Activated naive CD4-positive, alpha-beta T cell treated with anti-CD3 and anti-CD28 coated beads for 36 hours (primary cell): ENCODE measurements around the gene SCML1. TPM values are rescaled to one million over a fixed set of nuclear protein-coding genes. Genes with fewer than 3 reads are reported as not detected.

Experiments
- CTCF ChIA-PET: fragments of 350-600 bp; sonication (Branson Sonifier 250); formaldehyde crosslinking; loops from one replicate; lab custom pipeline; 2021; ENCODE audit warnings: antibody characterized with exemption; lab: Charles Lee
- DNase-seq: peaks from one replicate; pipeline ENCODE4 v3.0.0-alpha.2; 2020
- H3K27ac Mint-ChIP-seq: one replicate; pipeline ENCODE4 v1.8.0; 2021; ENCODE audit warnings: mild to moderate bottlenecking, mixed read lengths
- H3K27me3 Mint-ChIP-seq: one replicate; pipeline ENCODE4 v1.8.0; 2021; ENCODE audit warnings: low read depth, mixed read lengths
- H3K36me3 Mint-ChIP-seq: one replicate; pipeline ENCODE4 v1.8.0; 2021; ENCODE audit warnings: low read depth, mixed read lengths
- H3K4me1 Mint-ChIP-seq: one replicate; pipeline ENCODE4 v1.8.0; 2021; ENCODE audit warnings: low read depth, mixed read lengths
- H3K4me3 Mint-ChIP-seq: one replicate; pipeline ENCODE4 v1.8.0; 2021; ENCODE audit warnings: mild to moderate bottlenecking, moderate library complexity, mixed read lengths
- H3K9me3 Mint-ChIP-seq: one replicate; pipeline ENCODE4 v1.8.0; 2021; ENCODE audit warnings: mixed read lengths
- intact Hi-C: fragments of 100-400 bp; cut with micrococcal nuclease; formaldehyde crosslinking; loops from one replicate; pipeline ENCODE4 v1.15.1; 2023
- total RNA-seq, 2 experiments: library from RNA; stranded (reverse); gene quantifications; one replicate each; pipeline ENCODE4 v1.2.3, GENCODE V29; 2021

SCML1 gene
- total RNA-seq, 2 experiments from 2014 or later, result 11.4 to 11.8 TPM

DNA sequence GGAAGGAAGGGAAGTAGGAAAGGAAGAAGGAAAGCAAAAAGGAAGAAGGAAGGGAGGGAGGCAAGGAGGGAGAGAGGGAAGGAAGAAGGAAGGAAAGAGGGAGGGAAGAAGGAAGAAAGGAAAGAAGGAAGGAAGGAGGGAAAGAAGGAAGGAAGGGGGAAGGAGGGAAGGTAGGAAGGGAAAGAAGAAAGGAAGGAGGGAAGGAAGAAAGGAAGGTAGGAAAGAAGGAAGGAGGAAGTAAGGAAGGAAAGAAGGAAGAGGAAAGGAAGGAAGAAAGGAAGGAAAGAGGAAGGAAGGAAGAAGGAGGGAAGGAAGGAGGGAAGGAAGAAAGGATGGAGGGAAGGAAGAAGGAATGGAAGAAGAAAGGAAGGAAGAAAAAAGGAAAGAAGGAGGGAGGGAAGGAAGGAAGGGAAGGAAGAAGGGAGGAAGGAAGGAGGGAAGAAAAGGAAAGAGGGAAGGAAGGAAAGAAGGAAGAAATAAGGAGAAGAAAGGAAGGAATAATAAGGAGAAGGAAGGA, 18.6 kb upstream of the SCML1 start:
- no peak overlapping the region for H3K4me3 Mint-ChIP-seq
- no peak overlapping the region for H3K27ac Mint-ChIP-seq
- CTCF ChIA-PET, result no interaction called here
- intact Hi-C loops, result no loop called here
- H3K27me3 Mint-ChIP-seq, result no peaks in the 10 kb centered on the region
- H3K4me1 Mint-ChIP-seq, result no peaks in the 10 kb centered on the region
- peaks cover 2% of the 10 kb centered on the region for H3K36me3 Mint-ChIP-seq
- no peaks in the 10 kb centered on the region for H3K9me3 Mint-ChIP-seq
- DNase-seq, result no peak

DNA sequence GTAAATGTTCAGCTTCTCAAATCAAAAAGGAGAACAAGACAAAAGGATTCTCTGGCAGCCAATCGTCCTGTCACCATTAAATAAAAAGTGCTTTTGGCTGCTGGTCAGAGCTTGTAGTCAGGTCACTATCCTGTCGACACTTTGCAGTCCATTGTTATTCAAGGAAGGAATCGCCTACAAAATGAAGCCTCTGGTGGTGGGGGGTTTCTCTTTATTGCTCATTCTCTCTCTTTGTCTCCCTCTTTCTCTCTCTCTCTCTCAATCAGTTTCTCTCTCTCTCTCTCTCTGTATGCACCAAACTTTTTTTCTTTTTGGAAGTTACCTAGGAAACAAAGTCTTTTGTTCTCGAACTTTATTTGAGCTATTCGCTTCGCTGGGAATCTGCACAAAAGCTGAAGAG, 17.6 kb upstream of the SCML1 start:
- peaks cover 2% of the 10 kb centered on the region for H3K36me3 Mint-ChIP-seq
- no peak overlapping the region for H3K4me3 Mint-ChIP-seq
- H3K27ac Mint-ChIP-seq, result no peak overlapping the region
- DNase-seq, result no peak
- CTCF ChIA-PET, result no interaction called here
- intact Hi-C loops, result no loop called here
- H3K27me3 Mint-ChIP-seq, result no peaks in the 10 kb centered on the region
- H3K4me1 Mint-ChIP-seq, result no peaks in the 10 kb centered on the region
- no peaks in the 10 kb centered on the region for H3K9me3 Mint-ChIP-seq

DNA sequence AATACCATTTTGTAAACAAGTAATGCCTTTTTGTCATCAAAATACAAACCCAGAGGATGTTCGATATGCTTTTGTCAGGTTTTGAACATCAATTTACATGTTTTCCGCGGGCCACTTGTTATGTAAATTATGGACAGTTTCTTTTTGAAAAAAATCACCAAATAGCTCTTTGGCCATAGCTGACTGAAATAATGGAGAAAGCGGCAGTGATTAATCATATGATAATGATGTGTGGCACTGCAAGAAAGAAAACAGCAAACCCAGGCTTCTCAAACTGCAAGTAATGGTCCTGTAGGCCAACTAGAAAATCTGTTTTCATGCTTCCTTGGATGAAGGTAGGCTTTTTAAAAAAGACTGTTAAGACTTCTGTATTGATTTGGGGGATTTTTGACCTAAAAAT, 15.6 kb upstream of the SCML1 start:
- no peak for DNase-seq
- H3K9me3 Mint-ChIP-seq, result no peaks in the 10 kb centered on the region
- no peaks in the 10 kb centered on the region for H3K27me3 Mint-ChIP-seq
- no peak overlapping the region for H3K27ac Mint-ChIP-seq
- peaks cover 2% of the 10 kb centered on the region for H3K36me3 Mint-ChIP-seq
- CTCF ChIA-PET, result no interaction called here
- intact Hi-C loops, result no loop called here
- H3K4me3 Mint-ChIP-seq, result no peak overlapping the region
- no peaks in the 10 kb centered on the region for H3K4me1 Mint-ChIP-seq

DNA sequence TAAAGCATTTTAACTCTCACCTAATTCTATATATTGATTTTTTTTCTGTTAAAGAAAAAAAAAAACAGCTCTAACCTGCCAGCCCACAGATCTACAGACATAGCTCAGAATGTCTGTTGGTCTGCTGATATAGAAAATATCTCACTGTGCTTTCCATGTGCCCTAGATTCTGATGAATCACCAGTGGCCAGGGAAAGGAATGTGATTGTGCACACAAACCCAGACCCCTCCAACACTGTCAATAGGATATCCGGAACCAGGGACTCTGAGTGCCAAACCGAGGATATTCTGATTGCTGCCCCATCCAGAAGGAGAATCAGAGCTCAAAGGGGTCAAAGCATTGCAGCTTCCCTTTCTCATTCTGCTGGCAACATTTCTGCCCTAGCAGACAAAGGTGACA, 12.1 kb upstream of the SCML1 start:
- Mint-ChIP-seq H3K4me1 (no peaks in the 10 kb centered on the region), H3K27ac (no peak overlapping the region), H3K27me3 (no peaks in the 10 kb centered on the region), H3K36me3 (peaks cover 2% of the 10 kb centered on the region), H3K4me3 (no peak overlapping the region), H3K9me3 (no peaks in the 10 kb centered on the region)
- intact Hi-C loops, result no loop called here
- no peak for DNase-seq
- CTCF ChIA-PET, result no interaction called here

DNA sequence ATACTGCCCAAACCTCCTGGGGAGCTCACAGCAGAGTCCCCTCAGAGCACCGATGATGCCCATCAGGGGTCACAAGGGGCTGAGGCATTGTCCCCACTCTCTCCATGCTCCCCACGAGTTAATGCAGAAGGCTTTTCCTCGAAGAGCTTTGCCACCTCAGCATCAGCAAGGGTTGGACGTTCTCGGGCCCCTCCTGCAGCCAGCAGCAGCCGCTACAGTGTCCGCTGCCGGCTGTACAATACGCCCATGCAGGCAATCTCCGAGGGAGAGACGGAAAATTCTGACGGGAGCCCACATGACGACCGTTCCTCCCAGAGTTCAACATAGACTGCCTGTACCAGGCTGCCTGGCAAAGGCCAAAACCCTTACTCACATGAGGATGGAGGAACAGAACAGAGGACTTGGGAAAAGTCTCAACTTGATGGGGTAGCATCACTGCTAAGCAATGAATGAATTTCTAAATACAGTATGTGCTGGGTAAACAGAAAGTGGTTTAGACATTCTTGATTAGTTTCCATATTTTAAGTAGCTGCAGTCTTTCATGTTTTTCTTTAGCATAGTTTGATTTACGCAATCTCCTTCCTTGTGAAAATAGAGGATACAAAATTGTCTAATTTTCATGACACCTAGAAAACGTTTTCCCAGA, 5.0 kb upstream of the SCML1 start:
- Mint-ChIP-seq H3K4me3 (no peak overlapping the region), H3K4me1 (no peaks in the 10 kb centered on the region), H3K27ac (no peak overlapping the region), H3K9me3 (no peaks in the 10 kb centered on the region), H3K36me3 (no peaks in the 10 kb centered on the region), H3K27me3 (no peaks in the 10 kb centered on the region)
- intact Hi-C loops, result loop anchor here (10.0 kb wide), 2 partner anchors 943 to 1017 kb away; partner anchors contain the start of genes CTPS2, RS1 and SYAP1
- DNase-seq, result no peak
- CTCF ChIA-PET, result no interaction called here

DNA sequence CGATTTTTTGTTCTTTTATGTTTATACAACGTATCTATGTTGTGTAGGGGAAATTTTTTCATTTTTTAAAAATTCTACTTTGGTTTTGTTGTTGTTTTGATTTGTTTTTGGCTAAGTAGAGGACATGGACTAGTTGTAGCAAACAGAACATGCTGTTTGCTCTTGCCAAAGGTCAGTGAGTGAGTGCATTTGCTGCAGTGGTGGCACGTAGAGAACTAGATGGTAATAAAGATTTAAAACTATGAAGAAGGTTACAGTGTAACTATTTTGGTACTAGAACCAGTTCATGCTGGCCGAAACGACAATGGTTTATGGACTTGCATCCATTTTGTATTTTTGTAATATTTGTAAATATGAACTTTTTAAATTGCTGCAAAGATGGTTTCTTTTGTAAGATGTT, 1.9 kb upstream of the SCML1 start:
- CTCF ChIA-PET, result no interaction called here
- no peak for DNase-seq
- no peak overlapping the region for H3K27ac Mint-ChIP-seq
- no peaks in the 10 kb centered on the region for H3K9me3 Mint-ChIP-seq
- H3K4me3 Mint-ChIP-seq, result no peak overlapping the region
- intact Hi-C loops, result loop anchor here (5.0 to 10.0 kb wide), 5 partner anchors 252 to 1253 kb away; partner anchors contain the start of genes CTPS2, RS1 and SYAP1
- no peaks in the 10 kb centered on the region for H3K27me3 Mint-ChIP-seq
- H3K36me3 Mint-ChIP-seq, result no peaks in the 10 kb centered on the region
- peaks cover 15% of the 10 kb centered on the region for H3K4me1 Mint-ChIP-seq

DNA sequence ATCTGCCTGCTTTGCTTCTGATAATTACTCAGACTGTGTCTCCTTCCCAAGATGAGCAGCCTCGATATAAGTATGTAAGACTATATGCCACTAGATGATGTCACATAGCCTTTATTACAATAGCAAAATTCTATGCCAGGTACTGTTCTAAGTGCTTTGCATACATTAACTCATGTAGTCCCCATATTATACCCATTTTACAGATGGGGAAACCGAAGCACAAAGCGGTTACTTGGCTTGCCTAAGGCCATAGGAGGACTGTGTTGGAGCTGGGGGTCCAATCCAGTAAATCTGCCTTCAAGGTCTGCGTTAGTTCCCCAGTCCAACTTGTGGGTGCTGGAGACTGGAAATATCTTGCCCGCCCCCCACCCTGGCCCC, 826 bp upstream of the SCML1 start:
- H3K9me3 Mint-ChIP-seq, result no peaks in the 10 kb centered on the region
- CTCF ChIA-PET, result interaction anchor here (1.0 kb wide), 1 partner anchor 201 kb away, joined by 3 read pairs; no protein-coding TSS in a partner anchor
- H3K36me3 Mint-ChIP-seq, result no peaks in the 10 kb centered on the region
- peak overlapping the region; percentile 81 for H3K27ac Mint-ChIP-seq
- intact Hi-C loops, result loop anchor here (2.0 to 10.0 kb wide), 6 partner anchors 36 to 1254 kb away; partner anchors contain the start of genes CTPS2, RS1 and SYAP1
- no peak for DNase-seq
- H3K4me1 Mint-ChIP-seq, result peaks cover 22% of the 10 kb centered on the region
- no peaks in the 10 kb centered on the region for H3K27me3 Mint-ChIP-seq
- H3K4me3 Mint-ChIP-seq, result peak overlapping the region; percentile 84

DNA sequence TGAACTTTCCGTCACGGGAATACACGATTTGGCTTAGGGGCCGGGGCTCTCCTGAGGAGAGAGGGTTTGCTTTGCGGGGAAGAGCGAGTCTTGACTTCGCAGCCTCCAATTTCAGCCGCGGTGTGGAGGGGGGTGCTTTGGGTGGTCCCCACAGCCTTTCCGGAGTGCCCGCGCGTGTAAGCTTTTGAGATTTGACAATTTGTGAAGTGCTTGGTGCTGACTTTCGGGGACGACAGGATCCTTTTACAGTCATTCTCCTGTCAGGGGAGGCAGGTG, 355 bp downstream of the SCML1 start:
- Mint-ChIP-seq H3K9me3 (no peaks in the 10 kb centered on the region), H3K36me3 (no peaks in the 10 kb centered on the region), H3K27ac (peak overlapping the region; percentile 88), H3K4me3 (peak overlapping the region; percentile 84), H3K27me3 (no peaks in the 10 kb centered on the region), H3K4me1 (peaks cover 32% of the 10 kb centered on the region)
- intact Hi-C loops, result loop anchor here (1.0 to 10.0 kb wide), 7 partner anchors 35 to 1255 kb away; partner anchors contain the start of genes CTPS2, RS1, SCML2 and SYAP1
- CTCF ChIA-PET, result interaction anchor here (0.7 to 1.2 kb wide), 2 partner anchors 12 to 43 kb away, joined by 3 to 4 read pairs; no protein-coding TSS in a partner anchor
- DNase-seq, result no peak

DNA sequence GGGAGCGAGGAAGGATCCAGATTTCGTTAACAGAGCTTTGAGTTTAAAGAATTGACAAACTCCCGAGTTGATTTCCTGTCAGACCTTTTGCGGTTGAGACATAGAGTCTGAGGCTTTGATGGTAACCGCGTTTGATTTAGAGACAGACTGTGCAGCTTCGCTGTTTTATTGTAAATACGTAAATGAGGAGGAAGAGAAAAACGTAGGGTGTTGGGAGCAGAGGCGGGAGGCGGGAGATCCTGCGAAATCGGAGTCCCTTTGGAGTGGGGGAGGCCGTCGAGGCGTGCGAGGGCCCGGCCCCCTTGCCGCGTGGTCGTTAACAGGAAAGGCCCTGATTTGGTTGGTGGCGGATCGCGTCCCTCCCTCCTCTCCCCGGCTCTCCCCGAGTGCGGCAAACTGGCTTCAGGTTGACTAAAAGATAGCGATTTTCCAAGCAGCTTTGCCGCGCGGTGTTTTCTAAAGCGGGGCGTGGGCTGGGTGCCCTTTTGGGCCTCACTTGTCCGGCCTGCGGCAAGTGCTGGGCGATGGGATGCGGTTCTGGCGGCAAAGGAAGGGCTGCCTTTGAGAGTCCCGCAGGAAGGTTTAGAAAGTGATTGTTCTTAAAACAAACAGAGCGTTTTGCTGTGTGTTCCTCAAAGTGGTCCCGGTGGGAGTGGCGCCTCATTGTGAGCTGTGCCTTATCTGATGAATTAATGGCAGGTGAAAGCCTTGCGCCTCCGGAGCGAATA, 857 bp downstream of the SCML1 start:
- intact Hi-C loops, result loop anchor here (1.0 to 10.0 kb wide), 13 partner anchors 35 to 1605 kb away; partner anchors contain the start of genes CTPS2, PDHA1, RAI2 and RS1
- no peaks in the 10 kb centered on the region for H3K36me3 Mint-ChIP-seq
- peak overlapping the region; percentile 88 for H3K27ac Mint-ChIP-seq
- CTCF ChIA-PET, result interaction anchor here (0.7 to 1.2 kb wide), 2 partner anchors 11 to 43 kb away, joined by 3 to 4 read pairs; no protein-coding TSS in a partner anchor
- H3K9me3 Mint-ChIP-seq, result no peaks in the 10 kb centered on the region
- H3K4me3 Mint-ChIP-seq, result peak overlapping the region; percentile 84
- DNase-seq, result peak; percentile 62
- no peaks in the 10 kb centered on the region for H3K27me3 Mint-ChIP-seq
- peaks cover 36% of the 10 kb centered on the region for H3K4me1 Mint-ChIP-seq

DNA sequence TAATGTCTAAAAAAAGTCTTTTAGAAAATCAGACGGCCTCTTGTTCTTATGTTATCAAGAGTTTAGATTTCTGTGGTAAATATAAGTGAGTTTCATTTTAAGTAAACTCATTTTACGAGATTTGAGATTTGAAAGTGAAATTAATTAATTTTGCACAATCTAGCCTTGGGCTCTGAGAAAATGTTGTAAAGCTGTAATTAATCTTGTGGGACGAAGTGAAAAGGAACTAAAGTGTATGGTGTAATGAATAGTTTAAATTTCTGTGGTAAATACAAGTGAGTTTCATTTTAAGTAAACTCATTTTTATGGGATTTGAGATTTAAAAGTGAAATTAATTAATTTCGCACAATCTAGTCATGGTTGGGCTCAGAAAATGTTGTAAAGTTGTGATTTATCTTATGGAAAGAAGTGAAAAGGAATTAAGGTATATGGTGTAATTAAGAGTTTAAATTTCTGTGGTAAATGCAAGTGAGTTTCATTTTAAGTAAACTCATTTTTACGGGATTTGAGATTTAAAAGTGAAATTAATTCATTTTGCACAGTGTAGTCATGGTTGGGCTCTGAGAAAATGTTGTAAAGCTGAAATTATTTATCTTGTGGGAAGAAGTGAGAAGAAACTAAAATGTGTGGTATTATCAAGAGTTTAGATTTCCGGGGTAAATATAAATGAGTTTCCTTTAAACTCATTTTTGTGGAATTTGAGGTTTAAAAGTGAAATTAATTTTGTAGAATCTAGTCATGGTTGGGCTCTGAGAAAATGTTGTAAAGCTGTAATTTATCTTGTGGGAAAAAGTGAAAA, 1.6 kb downstream of the SCML1 start:
- CTCF ChIA-PET, result interaction anchor here (0.7 kb wide), 1 partner anchor 73 kb away, joined by 3 read pairs; no protein-coding TSS in a partner anchor

DNA sequence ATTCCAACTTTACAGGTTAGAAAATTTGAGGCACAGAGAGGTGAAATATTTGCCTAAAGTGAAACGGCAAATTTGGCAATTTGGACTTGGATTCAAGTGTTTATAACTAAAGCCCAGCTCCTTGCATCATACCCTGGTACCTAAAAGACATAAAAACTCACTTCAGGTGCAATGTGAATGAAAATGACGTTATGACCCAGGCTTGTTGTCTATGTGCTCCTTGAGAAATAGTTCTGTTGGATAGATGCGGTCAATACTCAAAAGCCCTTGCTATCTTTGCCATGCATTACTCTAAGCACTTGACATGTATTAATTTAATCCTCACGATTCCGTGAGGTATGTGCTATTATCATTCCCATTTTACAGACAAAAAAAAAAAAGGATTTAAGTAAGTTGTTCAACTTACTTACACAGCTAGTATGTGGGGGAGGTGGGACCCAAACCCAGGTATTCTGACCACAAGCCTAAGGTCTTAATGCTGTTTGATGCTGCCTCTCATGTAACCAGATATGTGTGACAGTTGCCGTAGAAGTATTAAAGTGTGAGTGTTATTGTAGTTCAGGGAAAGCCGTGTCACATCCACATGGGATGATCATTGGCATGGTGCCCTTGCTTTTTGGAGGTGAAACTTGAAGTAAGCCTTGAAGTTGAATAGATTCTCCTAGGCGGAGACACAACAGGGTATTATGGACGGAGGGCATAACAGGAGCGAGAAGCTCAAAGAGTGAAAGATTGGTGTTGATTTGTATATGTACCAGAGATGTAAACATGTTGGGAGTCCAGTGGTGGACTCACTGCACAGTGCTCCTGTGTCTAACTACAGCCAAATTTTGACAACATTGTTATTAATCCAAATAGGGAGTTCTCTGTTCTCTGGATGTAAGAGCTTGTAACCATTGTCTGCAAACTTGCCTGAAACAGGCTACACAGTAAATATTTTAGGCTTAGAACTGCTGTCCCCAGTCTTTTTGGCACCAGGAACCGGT, 3.1 kb downstream of the SCML1 start:
- intact Hi-C loops, result loop anchor here (10.0 kb wide), 1 partner anchor 204 kb away; no protein-coding TSS in a partner anchor
- peak overlapping the region; percentile 4 for H3K4me3 Mint-ChIP-seq
- H3K36me3 Mint-ChIP-seq, result no peaks in the 10 kb centered on the region
- no peak for DNase-seq
- CTCF ChIA-PET, result interaction anchor here (0.6 kb wide), 1 partner anchor 558 kb away, joined by 4 read pairs; no protein-coding TSS in a partner anchor
- H3K27me3 Mint-ChIP-seq, result no peaks in the 10 kb centered on the region
- peaks cover 42% of the 10 kb centered on the region for H3K4me1 Mint-ChIP-seq
- H3K27ac Mint-ChIP-seq, result no peak overlapping the region
- H3K9me3 Mint-ChIP-seq, result no peaks in the 10 kb centered on the region

More for the DNA sequence above, 1.6 kb downstream of the SCML1 start:
- Mint-ChIP-seq H3K4me1 (peaks cover 40% of the 10 kb centered on the region), H3K27me3 (no peaks in the 10 kb centered on the region), H3K9me3 (no peaks in the 10 kb centered on the region), H3K27ac (peak overlapping the region; percentile 88), H3K4me3 (peak overlapping the region; percentile 84), H3K36me3 (no peaks in the 10 kb centered on the region)
- no peak for DNase-seq
- intact Hi-C loops, result loop anchor here (1.0 to 10.0 kb wide), 12 partner anchors 84 to 1604 kb away; partner anchors contain the start of genes CTPS2, PDHA1, RAI2 and RS1
